GM20431 (cell line): Measurements from ENCODE around the gene APPBP2.
"Not testable (repeated sequence)": the region's sequence is repeated elsewhere in the genome, so short reads cannot be mapped to it uniquely, and the experiment has no call there.

Experiments used
- in situ Hi-C: fragments of 300-500 bp; cut with MseI, MboI; formaldehyde crosslinking; loops from one replicate; pipeline ENCODE4 v1.15.0; 2020; ENCODE audit warnings: low sequenced_read_pairs; ENCODE audit not compliant: unreplicated experiment

The APPBP2 gene

DNA sequence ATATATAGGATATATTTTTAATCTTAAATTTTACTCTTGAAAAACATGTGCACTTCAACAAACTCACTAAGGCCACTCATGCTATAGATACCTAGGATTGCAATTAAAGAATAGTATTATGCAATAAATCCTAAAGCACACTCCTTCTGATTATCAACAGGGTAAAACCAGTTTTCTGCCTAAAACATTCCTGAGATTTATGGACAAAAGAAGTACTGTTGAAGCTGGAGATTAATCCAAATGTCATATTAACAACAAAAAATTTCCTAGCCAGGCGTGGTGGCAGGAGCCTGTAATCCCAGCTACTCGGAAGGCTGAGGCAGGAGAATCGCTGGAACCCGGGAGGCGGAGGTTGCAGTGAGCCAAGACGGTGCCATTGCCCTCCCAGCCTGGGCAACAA is 82.3 kb downstream of the APPBP2 start:
- in situ Hi-C loops: no loop called here

DNA sequence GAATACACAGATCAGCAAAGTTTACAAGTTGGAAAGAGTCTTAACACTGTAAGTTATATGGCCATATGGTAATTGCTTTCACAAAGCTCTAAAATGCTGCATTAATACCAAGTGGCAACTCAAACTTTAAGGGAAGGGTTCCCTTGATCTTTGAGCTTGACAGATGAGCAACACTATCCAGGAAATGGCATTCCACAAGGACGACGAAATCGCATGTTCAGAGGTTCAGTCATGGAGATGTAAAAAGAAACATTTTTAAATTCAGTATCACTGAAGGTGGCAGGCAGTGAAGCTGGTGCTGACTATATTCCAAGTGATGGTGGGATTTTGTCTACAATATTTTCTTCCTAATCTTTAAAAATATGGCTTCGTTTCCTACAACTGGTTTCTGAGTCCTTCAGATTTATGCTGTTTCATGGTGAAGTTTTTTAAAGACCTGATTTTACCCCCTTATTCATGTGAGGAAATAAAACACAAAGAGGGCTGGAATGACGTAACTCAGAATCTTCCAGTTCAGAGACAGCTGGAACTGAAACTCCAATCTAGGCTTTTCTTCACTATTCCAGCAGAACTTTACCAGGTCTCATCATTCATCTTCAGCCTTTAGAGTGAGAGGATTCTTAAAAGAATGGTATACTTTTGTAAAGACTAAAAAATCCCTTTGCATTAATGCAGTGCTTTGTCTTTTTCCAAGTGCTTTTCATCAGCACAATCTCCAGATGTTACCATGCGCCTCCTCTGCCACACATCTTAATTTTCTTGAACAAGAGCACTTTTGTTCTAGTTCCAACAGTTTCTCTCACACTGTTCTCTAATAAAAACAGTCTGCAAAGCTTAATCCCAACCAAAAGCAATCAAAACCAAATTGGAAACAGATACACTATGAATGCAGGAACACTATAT is 83.5 kb downstream of the APPBP2 start:
- in situ Hi-C loops: no loop called here

DNA sequence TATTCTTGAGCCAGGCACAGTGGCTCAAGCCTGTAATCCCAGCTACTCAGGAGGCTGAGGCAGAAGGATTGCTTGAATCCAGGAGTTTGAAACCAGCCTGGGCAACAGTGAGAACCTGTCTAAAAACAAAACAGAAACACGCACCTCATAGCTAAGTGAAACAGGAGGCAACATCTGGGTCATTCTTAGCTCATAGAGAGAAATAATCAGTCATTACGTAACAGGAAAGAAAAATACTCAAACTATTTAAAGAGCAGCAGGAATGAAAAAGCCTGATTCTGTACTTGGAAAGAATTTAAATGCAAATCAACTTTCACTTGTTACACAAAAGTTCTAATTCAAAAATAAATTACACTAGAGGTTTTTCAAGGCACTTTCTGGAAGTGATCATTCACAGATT is 86.5 kb downstream of the APPBP2 start:
- in situ Hi-C loops: loop anchor here (10.0 kb wide), 1 partner anchor 305 kb away; no protein-coding TSS in a partner anchor

DNA sequence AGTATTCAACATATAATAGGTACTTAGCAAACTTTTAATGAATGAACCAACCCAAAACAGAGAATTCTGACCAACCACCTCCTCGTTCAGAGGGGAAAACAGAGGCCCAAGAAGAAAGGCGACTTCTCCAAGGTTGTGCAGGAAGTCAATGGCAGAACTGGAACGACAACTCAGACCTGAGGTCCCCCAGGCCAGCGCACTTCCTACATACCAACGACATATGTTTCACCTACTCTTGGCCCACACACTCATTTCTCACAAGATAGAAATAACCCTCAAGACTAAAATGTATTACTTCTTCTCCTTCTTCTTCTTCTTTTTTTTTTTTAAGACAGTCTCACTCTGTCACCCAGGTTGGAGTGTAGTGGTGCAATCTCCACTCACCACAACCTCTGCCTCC is 89.4 kb downstream of the APPBP2 start:
- in situ Hi-C loops: loop anchor here (10.0 kb wide), 1 partner anchor 302 kb away; no protein-coding TSS in a partner anchor

DNA sequence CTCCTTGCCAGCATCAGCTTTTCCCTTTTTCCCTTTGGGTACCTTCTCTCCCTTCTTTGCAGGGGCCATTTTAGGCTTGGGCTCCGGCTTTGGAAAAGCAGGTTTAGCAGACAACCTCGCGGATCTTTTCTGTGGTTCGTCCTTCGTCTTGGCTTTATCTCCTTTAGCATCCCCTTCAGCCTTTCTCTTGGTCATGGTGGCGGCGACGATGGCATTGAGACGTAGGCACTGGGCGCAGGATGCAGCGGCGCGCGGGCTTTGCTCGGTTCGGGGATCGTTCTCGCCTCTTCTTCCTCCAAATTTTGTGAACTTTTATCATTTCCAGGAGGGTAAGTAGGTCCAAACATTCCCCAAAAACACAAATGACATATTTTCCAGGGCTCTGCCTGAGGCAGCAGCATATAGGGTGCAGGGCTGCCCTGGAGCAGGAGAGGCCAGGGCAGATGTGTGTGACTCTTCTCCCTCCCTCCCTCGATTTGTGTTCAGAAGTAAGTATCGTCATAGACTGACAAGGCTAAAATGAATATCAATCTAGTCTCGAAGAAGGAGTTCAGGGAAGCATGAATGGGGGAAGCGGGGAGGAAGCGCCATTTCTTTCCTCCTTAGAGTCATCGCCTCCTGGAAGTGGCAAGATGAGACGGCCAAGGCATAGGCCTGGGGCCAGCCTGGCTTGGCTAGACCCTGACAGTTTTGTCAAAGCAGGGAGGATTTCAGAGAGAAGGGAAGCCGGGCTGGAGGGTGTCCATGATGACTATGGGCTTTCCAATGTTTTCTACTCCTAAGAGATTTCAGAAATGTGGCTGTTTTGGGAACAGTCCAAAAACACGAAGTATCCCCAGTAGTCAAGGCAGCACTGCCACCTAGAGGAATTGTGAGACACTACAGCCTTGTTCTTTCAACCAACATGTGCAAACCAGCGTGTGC is 90.5 kb downstream of the APPBP2 start:
- in situ Hi-C loops: loop anchor here (10.0 kb wide), 1 partner anchor 301 kb away; no protein-coding TSS in a partner anchor

DNA sequence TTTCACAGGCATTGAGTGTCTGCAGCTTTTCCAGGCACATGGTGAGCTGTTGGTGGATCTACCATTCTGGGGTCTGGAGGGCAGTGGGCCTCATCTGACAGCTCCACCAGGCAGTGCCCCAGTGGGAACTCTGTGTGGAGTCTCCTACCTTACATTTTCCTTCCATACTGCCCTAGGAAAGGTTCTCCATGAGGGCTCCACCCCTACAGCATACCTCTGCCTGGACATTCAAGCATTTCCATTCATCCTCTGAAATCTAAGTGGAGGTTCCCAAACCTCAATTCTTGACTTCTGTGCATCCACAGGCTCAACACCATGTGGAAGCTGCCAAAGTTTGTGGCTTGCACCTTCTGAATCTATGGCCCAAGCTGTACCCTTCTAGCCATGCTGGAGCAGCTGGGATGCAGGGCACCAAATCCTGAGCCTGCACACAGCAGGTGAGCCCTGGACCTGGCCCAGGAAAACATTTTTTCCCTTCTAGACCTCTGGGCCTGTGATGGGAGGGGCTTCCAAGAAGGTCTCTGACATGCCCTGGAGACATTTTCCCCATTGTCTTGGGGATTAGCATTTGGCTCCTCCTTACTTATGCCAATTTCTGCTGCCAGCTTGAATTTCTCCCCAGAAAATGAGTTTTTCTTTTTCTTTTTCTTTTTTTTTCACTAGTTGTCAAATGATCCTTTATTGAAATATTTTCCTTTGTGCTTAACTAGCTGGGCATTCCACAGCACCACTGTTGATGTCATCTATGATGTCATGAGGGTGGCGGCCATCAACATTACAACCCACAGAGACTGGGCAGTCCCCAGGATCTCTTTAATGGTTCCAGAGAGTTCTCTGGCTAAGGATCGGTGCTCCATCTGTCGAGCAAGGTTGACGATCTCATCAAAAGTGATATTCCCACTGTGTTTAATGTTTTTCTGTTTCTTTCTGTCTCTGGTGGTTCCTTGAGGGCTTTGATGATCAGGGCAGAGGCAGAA is 92.7 kb downstream of the APPBP2 start:
- in situ Hi-C loops: loop anchor here (10.0 kb wide), 1 partner anchor 299 kb away; no protein-coding TSS in a partner anchor

DNA sequence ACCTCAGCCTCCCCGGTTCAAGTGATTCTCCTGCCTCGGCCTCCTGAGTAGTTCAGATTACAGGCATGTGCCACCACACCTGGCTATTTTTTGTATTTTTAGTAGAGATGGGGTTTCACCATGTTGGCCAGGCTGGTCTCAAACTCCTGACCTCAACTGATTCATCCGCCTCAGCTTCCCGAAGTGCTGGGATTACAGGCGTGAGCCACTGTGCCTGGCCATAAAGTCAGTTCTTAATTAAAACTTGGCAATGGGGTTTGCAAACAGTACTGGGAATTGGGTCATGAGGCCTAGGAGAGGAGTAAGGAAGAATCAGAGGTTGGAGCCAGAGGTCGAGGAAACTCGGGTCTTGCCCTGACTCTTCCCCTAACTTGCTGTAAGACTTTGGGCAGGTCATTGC is 95.5 kb downstream of the APPBP2 start:
- in situ Hi-C loops: loop anchor here (10.0 kb wide), 1 partner anchor 296 kb away; no protein-coding TSS in a partner anchor

DNA sequence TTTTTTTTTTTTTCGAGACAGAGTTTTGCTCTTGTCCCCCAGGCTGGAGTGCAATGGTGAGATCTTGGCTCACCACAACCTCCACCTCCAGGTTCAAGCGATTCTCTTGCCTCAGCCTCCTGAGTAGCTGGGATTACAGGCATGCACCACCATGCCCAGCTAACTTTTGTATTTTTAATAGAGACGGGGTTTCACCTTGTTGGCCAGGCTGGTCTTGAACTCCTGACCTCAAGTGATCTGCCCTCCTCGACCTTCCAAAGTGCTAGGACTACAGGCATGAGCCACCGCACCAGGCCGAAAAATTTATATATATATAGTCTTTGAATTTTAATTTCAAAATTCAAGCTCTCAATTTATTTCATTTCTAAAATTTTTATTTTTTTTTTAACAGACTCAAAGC is 97.6 kb downstream of the APPBP2 start:
- in situ Hi-C loops: not testable (repeated sequence)

DNA sequence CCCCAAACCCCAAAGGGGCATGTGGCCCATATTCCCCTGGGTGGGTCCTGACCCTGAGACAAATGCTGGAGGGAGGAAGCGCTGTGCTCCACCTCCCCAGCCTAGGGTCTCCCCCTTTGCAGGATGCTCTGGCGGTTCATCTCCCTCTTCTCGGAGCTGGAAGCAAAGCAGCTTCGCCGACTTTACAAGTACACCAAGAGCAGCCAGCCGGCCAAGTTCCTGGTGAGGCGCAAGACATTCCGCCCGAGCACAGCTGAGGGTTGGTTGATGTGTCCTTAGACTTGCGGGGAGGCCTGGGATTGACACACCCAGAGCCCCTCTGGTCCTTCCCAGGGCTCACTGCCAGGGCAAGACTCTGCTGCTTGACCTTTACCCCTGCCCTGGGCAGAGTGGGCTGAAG is 99.4 kb downstream of the APPBP2 start:
- in situ Hi-C loops: no loop called here

DNA sequence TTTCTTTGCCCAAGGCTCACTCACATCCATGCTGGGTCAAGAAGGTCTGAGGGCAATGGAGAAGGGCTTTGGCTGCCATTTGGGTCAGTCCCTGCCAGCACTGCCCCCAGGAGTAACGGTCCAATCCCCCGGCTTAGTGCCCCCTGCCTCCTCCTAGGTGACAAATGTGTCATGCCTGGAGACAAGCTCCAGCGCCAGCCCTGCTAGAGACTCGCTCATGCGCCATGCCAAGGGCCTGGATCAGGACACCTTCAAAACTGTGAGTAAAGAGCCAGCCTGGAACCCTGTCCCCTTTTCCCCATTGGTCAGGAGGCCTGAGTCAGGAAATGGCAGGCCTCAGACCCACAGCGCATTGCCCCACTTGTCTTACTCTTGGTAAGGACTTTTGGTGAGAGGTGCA is 100.4 kb downstream of the APPBP2 start:
- in situ Hi-C loops: no loop called here

DNA sequence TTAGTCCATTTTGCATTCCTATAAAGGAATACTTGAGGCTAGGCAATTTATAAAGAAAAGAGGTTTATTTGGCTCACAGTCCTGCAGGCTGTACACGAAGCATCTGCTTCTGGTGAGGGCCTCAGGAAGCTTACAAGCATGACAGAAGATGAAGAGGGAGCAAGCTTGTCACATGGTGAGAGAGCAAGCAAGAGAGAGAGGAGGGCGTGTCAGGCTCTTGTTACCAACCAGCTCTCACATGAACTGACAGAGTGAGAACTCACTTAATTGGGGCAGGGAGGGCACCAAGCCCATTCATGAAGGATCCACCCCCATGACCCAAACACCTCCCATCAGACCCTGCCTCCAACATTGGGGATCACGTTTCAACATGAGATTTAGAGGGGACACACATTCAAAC is 102.2 kb downstream of the APPBP2 start:
- in situ Hi-C loops: loop anchor here (25.0 kb wide), 1 partner anchor 213 kb away; no protein-coding TSS in a partner anchor

DNA sequence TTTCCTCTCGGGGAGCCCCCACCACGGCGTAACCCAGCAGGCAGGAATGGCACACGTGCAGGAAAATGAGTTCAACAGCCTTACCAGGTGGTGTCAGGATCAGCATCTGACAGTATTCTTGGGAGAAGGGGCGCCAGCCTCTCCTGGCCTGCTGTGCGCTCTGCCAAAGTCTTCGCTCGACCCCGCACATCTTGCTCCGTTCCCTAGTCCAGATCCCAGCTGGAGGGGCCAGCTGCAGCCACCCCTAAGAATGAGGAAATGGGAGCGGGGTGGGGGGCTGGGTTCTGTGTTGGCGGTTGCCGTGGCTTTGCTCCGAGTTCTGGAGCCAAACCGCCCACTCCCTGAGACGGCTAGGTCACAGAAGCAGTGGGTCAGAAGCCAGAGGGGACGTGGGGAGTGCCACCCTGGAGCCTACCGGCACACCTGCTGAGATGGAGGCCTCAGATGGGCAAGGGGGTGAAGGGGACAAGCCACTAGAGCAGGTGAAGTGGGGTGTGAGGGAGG is 103.8 kb downstream of the APPBP2 start, which contains the start of gene CHCT1:
Gene CHCT1, plus strand, starts transcription at position 328 of the 504 bp plus-strand sequence. Its CDS starts 104 bp downstream, at position 432.
- in situ Hi-C loops: loop anchor here (25.0 kb wide), 1 partner anchor 215 kb away; no protein-coding TSS in a partner anchor

DNA sequence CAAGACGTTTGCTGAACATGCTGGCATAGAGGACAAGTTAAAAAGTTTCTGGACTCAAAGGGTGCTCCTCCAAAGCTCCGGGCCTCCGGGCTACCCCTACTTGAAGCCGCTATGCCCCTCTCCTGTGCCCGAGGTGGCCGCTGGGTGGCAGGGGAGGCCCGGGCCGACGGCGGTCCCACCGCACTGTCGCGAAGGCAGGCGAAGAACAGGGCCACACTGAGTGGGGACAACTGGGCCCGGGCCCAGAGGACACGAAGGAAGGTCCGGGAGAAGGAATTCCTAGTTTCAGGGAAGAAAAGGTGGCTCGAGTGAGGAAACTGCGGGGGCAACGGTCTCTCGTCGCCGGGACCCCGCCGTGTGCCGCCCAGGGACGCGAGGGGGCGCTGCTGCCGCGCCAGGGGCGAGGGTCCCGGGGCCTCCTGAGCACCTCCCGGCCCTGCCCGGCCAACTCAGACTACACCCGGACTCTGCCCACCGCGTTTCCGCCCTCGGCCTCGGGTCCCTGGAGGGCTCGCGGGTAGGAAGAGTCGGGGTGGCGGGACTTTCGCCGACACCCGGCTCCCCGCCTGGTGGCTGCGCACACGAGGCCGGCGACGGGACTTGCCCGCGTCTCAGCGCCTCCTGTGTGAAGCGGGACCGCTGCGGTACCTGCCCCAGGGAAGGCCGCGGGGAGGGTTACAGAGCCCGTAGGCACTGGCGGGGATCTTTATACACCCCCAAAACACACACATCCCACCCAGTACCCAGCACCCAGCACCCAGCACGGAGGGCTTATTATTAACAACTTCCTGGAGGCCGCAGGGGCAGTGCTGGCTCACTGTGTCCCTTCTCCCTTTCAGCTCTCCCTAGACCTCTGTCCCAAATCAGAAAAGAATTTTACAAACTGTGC is 104.5 kb downstream of the APPBP2 start:
- in situ Hi-C loops: loop anchor here (25.0 kb wide), 1 partner anchor 216 kb away; no protein-coding TSS in a partner anchor

DNA sequence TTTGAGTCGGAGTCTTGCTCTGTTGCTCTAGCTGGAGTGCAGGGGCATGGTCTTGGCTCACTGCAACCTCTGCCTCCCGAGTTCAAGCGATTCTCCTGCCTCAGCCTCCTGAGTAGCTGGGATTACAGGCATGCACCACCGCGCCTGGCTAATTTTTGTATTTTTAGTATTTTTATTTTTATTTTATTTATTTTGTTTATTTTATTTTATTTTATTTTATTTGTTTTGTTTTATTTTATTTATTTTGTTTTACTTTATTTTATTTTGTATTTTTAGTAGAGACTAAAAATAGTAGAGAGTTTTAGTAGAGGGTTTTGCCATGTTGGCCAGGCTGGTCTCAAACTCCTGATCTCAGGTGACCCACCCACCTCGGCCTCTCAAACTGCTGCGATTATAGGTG is 106.2 kb downstream of the APPBP2 start:
- in situ Hi-C loops: loop anchor here (25.0 kb wide), 1 partner anchor 217 kb away; no protein-coding TSS in a partner anchor

DNA sequence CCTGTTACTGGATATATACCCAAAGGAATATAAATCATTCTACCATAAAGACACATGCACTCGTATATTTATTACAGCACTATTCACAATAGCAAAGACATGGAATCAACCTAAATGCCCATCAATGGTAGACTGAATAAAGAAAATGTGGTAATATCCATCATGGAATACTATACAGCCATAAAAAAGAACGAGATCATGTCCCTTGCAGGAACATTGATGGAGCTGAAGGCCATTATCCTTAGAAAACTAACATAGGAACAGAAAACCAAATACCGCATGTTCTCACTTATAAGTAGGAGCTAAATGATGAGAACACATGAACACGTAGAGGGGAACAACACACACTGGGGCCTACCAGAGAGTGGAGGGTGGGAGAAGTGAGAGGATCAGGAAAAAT is 107.0 kb downstream of the APPBP2 start:
- in situ Hi-C loops: loop anchor here (25.0 kb wide), 1 partner anchor 218 kb away; no protein-coding TSS in a partner anchor

DNA sequence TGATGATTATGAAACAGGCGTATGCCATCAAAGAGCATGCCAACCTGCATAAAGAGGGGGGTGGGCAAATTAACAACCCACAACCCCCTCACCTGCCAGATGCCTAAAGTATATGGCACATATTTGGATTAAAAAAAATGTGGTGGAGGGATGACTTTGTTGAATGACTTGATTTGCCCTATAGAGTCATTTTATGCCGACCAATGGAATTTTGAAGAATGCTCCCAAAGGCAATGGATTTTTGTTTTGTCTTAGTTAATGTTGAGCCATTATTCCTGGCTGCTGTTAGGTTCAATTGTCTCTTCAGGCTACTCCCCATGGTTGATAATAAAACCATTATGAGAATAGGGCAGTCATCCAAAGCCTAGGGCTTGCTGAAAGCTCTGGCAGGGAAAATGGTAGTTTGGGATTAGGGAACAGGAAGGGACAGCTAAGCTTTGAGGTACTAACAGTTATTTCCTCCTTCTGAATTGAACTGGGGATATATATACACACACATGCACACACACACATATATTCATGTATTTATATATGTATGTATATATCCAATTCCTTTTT is 109.6 kb downstream of the APPBP2 start:
- in situ Hi-C loops: loop anchor here (25.0 kb wide), 1 partner anchor 221 kb away; no protein-coding TSS in a partner anchor

DNA sequence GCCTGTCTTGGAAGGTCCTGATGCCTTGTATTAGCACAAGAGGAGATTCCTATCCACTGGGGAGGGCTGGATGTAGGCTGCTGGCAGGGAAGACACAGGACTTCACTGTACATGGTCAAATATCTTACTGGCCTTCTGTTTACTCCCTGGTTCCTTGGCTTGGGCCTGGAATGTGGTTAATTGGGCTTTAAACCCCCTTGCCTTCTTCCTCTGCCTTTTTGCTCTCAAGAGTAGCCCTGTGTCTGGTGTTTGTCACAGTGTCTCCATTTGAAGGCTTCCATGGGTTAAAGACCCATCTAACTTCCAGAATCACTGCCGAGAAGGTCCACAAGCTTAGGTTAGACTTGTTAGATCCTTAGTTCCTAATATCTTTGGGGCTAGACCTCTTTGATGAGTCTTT is 110.9 kb downstream of the APPBP2 start:
- in situ Hi-C loops: loop anchor here (25.0 kb wide), 1 partner anchor 222 kb away; no protein-coding TSS in a partner anchor
